NCI-H1417 treated with DMSO at 0.1 percent for 48 hours (cell line): ENCODE measurements around the gene EXOSC9.
"Not testable (repeated sequence)": the region's sequence is repeated elsewhere in the genome, so short reads cannot be mapped to it uniquely, and the experiment has no call there.

Experiments used
- DNase-seq: peaks from one replicate; lab custom pipeline; 2025; lab: John Stamatoyannopoulos, UW

Gene EXOSC9

DNA sequence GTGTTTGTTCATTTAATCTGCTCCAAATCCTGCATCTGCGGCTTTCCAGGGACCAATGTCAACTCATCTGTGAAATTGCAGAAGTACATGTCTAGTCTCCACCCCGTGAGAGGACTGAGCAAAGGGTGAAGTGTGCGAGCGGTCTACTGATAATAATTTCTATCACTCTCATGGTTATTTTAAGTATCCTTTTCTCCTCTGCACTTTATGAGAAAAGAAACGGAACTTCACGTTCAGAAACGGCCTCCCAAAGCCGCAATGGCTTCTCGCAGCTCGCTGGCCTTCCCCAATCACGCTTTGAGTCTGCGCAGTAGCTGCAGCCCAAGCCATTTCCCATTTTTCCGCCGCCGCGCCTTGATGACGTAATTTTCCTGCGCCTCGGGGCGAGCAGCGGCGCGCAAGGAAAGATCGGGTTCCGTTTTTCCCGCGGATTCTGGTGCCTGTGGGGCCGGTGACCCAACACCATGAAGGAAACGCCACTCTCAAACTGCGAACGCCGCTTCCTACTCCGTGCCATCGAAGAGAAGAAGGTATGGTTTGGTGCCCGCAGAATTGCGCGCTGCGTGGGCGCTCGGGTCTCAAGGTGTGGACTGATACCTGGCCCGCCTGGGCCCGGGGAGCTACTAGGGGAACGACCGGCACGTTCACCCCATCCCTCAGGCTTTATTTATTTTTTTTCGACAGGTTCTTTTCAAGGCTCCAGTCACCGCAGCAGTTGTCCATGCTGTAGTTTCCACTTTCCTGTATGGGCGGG lies at the start of gene EXOSC9:
Gene EXOSC9 (plus strand): TSS at position 363 of the 754 bp plus-strand sequence. CDS start 102 bp downstream, at position 465.
- DNase-seq = peak; percentile 63

GRCh38 chr4:121752142-121752541 lies 49.0 kb upstream of the EXOSC9 start:
- not testable (repeated sequence) for DNase-seq

DNA sequence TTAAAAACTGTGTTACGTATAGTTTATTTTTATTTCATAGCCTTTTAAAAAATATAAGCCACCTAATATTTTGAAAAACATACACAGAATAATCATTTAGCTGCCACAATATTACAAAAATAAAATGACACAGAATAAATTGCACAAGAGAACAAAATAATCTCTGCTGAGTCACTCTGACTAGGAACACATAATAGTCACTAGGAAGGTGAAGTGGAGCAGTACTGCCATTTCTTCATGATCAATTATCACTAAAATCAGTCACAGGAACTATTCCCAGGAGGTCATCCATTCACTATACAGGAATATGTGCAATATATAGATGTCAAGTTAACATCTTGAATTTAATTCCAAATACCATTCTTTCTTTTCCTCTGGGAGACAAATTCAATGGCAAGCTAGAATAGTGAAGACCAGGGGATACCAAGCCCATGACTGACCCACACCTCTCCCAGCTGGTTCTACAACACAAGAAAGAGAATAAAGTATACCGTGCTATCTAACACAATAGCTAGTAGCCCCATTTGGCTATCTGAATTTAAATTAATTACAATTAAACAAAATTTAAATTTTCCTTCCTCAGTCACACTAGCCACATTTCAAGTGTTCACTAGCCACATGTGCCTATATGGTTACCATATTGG lies 42.1 kb upstream of the EXOSC9 start:
- DNase-seq = no peak

GRCh38 chr4:121760205-121760604 lies 40.9 kb upstream of the EXOSC9 start:
- DNase-seq = no peak

- no peak for DNase-seq
These were observed 36.8 kb upstream of the EXOSC9 start for GRCh38 chr4:121764303-121764701.

DNA sequence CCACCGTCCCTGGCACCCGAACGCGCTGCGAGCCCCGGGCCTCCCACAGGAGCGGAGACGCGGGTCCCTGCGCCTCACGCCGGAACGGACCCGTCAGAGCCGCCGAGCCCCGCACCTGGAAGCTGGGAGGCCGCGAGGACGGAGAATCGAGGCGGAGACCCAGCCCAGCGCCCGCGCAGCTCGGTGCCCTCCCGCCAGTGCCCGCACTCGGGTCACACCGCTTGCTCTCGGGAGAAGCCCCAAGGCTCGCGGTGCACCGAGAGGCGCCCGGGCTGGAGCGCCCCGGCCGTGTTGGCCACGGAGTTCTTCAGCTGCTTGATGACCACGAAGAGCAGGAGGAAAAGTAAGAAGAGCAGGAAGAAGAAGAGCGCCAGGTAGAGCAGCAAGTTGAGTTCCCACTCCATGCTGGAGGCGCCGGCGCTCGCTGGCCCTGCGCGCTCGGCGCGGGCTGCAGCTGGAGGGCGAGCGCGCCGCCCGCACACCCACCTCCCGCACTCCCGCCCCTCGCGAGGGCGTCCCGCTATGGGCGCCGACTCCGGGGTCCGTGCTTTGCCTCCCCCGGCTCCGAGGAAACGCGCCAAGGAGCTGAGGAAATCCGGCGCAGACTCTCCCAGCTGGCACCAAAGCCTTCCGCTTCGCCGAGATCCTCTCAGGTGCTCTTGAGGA lies 36.3 kb upstream of the EXOSC9 start, which contains the start of gene SMIM43:
Gene SMIM43 (minus strand): TSS at position 463 of the 666 bp plus-strand sequence. CDS start 59 bp downstream, at position 404.
- DNase-seq = no peak

GRCh38 chr4:121765368-121765705 lies 35.8 kb upstream of the EXOSC9 start:
- no peak for DNase-seq

DNA sequence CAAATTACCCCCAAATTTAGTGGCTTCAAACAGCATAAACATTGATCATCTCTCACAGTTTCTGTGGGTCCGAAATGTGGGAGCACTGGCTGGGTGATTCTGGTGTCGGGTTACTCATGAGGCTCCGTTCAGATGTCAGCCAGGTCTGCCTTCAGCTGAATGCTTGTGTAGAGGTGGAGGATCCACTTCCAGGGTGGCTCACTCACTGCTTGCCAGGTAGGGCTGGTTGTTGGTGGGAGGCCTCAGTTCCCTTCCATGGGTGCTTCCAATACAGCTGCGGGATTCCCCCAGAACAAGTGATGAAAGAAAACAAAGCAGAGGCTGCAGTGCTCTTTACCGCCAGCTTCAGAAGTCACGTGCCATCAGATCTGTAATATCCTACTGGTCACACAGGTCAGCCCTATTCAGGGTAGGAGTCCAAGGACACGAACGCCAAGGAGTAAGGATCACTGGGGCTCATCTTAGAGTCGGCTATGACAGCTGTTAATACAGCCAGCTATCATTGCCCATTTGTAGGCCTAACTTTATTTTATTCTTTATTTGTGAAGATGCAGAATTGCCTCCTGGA lies 35.1 kb upstream of the EXOSC9 start:
- DNase-seq = no peak

DNA sequence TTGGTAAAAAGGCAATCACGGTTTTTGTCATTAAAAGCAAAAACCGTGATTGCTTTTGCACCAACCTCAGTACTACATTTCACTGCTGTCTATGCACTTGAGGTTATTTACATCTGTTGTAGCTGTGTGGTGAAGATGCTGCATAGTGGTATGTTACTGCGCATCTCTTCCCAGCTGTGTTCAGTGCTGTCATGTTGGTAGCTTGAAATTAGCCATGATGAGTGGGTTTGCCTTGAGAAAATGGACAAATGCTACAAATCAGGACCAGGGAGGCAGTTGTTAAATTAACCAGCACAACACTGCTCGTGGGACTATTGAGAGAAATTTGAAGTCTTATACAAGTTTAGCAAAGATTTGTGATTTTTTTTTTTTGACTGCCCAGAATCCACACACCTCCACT lies 34.0 kb upstream of the EXOSC9 start:
- DNase-seq = no peak

GRCh38 chr4:121769341-121769740 lies 31.8 kb upstream of the EXOSC9 start:
- DNase-seq = no peak

- DNase-seq = no peak
These were observed 29.3 kb upstream of the EXOSC9 start for GRCh38 chr4:121771869-121772268.

DNA sequence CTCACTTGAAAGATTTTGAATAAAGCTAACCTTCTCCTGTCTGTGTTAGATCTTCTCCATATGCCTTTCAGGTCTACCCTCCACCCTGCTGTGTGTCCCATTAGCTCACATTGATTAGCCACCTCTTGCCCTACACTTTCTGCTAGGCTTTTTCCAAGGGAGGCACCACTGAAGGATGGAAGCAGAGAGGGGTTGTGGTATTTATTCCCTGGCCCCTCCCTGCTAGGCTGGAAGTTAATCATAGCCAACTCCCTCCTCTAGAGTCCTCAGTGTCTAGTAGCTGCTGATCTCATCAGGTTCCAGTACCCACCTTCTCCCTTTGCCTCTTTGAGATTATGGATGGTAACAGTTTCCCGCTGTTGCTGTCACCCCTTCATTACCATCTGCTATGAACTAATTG lies 27.2 kb upstream of the EXOSC9 start:
- DNase-seq = no peak

- DNase-seq = no peak
These were observed 24.3 kb upstream of the EXOSC9 start for GRCh38 chr4:121776610-121777401.

DNA sequence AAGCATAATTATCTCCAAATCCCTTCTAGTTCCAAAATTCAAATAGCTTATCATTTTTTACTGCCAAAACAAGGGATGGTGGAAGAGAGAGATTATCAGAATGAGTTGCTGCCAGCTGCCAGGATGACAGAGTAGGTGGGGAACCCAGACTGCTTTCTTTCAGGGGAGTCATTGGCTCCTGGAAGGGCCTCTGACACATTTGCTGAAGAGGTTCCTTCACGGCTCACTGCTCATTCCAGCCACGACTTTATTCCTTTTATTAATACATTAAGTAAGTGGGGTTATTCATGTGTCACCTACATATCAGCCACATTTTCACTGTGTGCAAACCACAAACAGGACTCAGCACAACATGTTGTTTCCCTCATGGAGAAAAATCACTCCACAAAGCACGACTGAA lies 23.5 kb upstream of the EXOSC9 start:
- no peak for DNase-seq

DNA sequence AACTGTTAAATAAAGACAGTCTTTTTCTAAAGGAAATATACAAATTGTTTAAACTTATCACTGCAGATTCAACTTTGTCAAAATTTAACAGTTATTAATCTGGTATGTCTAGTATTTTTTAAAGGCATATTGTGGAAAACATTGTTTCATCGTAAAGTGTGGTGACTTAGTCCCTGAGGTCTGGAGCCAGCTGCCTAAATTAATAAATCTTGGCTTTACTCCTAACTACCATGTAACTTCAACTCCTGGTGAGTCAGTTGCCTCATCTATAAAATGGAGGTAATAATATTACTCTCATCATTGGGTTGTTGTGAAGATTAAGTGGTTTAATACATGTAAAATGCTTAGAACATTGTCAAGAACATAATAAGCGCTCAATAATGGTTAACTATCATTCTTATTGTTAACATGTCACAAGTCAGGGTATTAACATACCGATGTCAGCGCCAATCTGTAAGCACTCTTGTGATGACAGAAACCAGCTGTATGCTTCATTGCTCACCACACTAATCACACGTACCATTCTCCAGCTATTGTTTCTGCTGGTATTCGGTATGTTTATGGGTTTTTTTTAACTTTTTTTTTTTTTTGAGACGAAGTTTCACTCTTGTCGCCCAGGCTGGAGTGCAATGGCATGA lies 22.0 kb upstream of the EXOSC9 start:
- no peak for DNase-seq

DNA sequence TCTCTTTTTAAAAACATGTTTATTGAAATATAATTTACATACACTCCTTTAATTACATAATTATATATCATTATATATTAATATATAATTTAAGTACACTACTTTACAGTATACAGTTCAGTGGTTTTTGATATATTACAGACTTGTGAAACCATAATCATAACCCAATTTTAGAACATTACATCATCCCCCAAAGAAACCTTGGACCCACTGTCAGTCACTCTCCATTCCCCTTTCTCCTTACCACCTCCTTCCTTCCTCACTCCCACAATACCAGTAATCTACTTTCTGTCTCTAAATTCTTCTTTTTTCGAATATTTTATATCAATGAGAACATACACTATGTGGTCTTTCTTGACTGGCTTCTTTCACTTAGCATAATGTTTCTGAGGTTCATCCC lies 17.9 kb upstream of the EXOSC9 start:
- DNase-seq = no peak

- no peak for DNase-seq
These were observed 16.7 kb upstream of the EXOSC9 start for GRCh38 chr4:121784401-121784800.

DNA sequence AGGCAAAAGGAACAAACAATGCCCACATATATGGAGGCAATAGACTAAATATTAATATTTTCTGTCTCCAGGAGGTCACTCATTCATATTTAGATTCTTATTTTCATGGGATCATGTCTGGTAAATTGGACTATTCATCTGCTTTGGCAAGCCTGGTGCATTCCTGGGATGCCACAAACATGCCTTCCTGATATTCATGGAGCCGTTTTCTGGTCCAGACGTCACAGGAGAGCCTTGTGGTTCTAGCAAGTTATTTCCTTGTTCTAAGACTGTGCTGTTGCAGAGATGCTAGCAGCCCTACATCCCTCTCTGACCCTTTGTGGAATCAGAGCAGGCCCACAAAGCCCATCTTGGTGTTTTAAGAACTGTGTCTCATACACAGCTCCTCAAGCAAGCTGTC lies 16.1 kb upstream of the EXOSC9 start:
- DNase-seq = no peak

- DNase-seq = no peak
These were observed 15.6 kb upstream of the EXOSC9 start for GRCh38 chr4:121785479-121785878.

DNA sequence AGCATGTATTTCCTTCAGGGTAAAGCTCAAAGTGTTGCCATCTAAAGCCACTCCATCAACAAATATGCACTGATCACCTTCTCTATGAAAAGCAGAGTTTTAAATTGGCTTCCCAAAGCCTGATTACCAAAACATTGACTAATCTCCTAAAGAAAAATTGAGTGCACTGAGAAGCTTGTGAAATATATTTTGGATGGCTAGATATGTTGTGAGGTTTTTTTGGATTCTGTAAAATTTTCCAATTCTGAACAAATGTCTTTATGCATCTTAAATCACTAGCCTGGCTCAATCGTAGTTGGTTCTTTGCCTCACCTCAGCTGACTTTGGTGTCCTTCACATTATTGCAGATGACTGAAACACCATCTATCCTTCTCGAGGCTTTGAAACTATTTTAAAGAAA lies 14.9 kb upstream of the EXOSC9 start:
- no peak for DNase-seq

- no peak for DNase-seq
These were observed 12.2 kb upstream of the EXOSC9 start for GRCh38 chr4:121788896-121789295.

DNA sequence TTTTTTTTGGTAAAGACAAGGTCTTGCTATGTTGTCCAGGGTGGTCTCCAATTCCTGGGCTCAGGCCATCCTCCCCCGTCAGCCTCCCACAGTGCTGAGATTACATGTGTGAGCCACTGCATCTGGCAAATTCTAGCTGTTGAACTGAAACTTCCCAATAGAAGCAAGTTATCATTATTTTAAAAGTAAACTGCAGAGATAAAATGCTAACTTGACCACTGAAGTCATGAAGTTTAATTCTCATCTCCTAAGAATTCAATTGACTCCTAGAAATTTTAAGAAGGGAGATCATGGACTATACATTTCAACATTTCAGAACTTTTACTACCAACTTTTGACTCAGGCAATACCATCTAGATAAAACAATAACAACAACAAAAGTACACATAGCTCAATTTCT lies 11.7 kb upstream of the EXOSC9 start:
- no peak for DNase-seq
